Neuronal stem cell (in vitro differentiated cells): Measurements from ENCODE around the gene CYTH1.
A peak's percentile ranks its signal among the peaks of the same experiment; 100 is the strongest.

Experiments
- DNase-seq: peaks from one replicate; pipeline ENCODE4 v3.0.0-alpha.2; 2013; ENCODE audit warnings: low spot score
- H2AFZ ChIP-seq: one replicate; pipeline ENCODE4 v1.6.1; 2013; ENCODE audit warnings: mild to moderate bottlenecking, low read length, inconsistent platforms
- H2AK5ac ChIP-seq: 2 replicates; pipeline ENCODE4 v1.6.1; 2013; ENCODE audit warnings: low read depth, mild to moderate bottlenecking, inconsistent platforms, low read length, moderate library complexity, mixed read lengths
- H2BK120ac ChIP-seq: 2 replicates; pipeline ENCODE4 v1.6.1; 2013; ENCODE audit warnings: low read depth, mild to moderate bottlenecking, inconsistent platforms, low read length, moderate library complexity, mixed read lengths
- H2BK12ac ChIP-seq: one replicate; pipeline ENCODE4 v1.6.1; 2013; ENCODE audit warnings: low read length, inconsistent platforms
- H2BK15ac ChIP-seq: 2 replicates; pipeline ENCODE4 v1.6.1; 2013; ENCODE audit warnings: mild to moderate bottlenecking, low read length, inconsistent platforms, mixed read lengths
- H2BK5ac ChIP-seq: one replicate; pipeline ENCODE4 v1.6.1; 2013; ENCODE audit warnings: inconsistent platforms, mild to moderate bottlenecking, low read length, moderate library complexity
- H3K14ac ChIP-seq: one replicate; pipeline ENCODE4 v1.6.1; 2013; ENCODE audit warnings: low read length, inconsistent platforms
- H3K18ac ChIP-seq: 2 replicates; pipeline ENCODE4 v1.6.1; 2013; ENCODE audit warnings: low read length, inconsistent platforms
- H3K23ac ChIP-seq: 2 replicates; pipeline ENCODE4 v1.6.1; 2013; ENCODE audit warnings: low read depth, mild to moderate bottlenecking, mixed read lengths, low read length, inconsistent platforms; ENCODE audit not compliant: poor library complexity
- H3K27ac ChIP-seq: replicated peaks from 3 replicates; pipeline ENCODE4 v1.5.1; 2013; ENCODE audit warnings: low read length, inconsistent platforms
- H3K27me3 ChIP-seq, 3 experiments: 2 replicates each; pipeline ENCODE4 v1.6.1; 2013; ENCODE audit warnings: low read length in 3 of 3, mild to moderate bottlenecking in 2 of 3, inconsistent platforms in 1 of 3, low read depth in 1 of 3, mixed read lengths in 1 of 3, moderate library complexity in 1 of 3; ENCODE audit not compliant: control insufficient read depth in 3 of 3, insufficient read depth in 3 of 3
- H3K36me3 ChIP-seq, 2 donors: replicated peaks in 1 of 2; 2 replicates each; pipeline ENCODE4 v1.6.1; 2013; ENCODE audit warnings: low read length in 2 of 2; ENCODE audit not compliant: control insufficient read depth in 2 of 2, insufficient read depth in 2 of 2
- H3K4ac ChIP-seq: 2 replicates; pipeline ENCODE4 v1.6.1; 2013; ENCODE audit warnings: inconsistent platforms, mild to moderate bottlenecking, low read length, moderate library complexity
- H3K4me1 ChIP-seq, 2 donors: 1 replicate in 1 of 2; 2 replicates in 1 of 2; pipeline ENCODE4 v1.6.1; 2013; ENCODE audit warnings: low read length in 2 of 2, low read depth in 1 of 2; ENCODE audit not compliant: control insufficient read depth in 2 of 2, insufficient read depth in 1 of 2
- H3K4me2 ChIP-seq: one replicate; pipeline ENCODE4 v1.6.1; 2013; ENCODE audit warnings: mild to moderate bottlenecking, low read length, inconsistent platforms; ENCODE audit not compliant: insufficient read depth, poor library complexity, severe bottlenecking
- H3K4me3 ChIP-seq, 2 donors: 2 replicates each; pipeline ENCODE4 v1.5.1; 2013; ENCODE audit warnings: low read length in 2 of 2, mild to moderate bottlenecking in 2 of 2, inconsistent platforms in 1 of 2, moderate library complexity in 1 of 2
- H3K79me1 ChIP-seq: one replicate; pipeline ENCODE4 v1.6.1; 2013; ENCODE audit warnings: low read depth, mild to moderate bottlenecking, inconsistent platforms, low read length, moderate library complexity
- H3K9ac ChIP-seq: one replicate; pipeline ENCODE4 v1.6.1; 2013; ENCODE audit warnings: mild to moderate bottlenecking, low read depth, low read length, inconsistent platforms; ENCODE audit not compliant: poor library complexity
- H3K9me3 ChIP-seq, 2 donors: replicated peaks in 1 of 2; 2 replicates each; pipeline versions ENCODE3 to v1.6.1; 2013; ENCODE audit warnings: low read length in 2 of 2, mild to moderate bottlenecking in 2 of 2, inconsistent platforms in 1 of 2, low read depth in 1 of 2, mixed read lengths in 1 of 2, moderate library complexity in 1 of 2; ENCODE audit not compliant: control insufficient read depth in 2 of 2, insufficient read depth in 1 of 2
- H4K8ac ChIP-seq: one replicate; pipeline ENCODE4 v1.6.1; 2013; ENCODE audit warnings: low read depth, mild to moderate bottlenecking, inconsistent platforms, low read length, moderate library complexity
- H4K91ac ChIP-seq: one replicate; pipeline ENCODE4 v1.6.1; 2013; ENCODE audit warnings: low read length, low read depth, mild to moderate bottlenecking, inconsistent platforms; ENCODE audit not compliant: poor library complexity
- whole genome bisulfite sequencing, 2 donors: extraction: QIAGEN DNeasy Blood & Tissue Kit; methylation state at CpG; one replicate each; pipeline ENCODE4 v1.1.7; 2013; ENCODE audit warnings: missing lambda C conversion rate in 2 of 2, mixed read lengths in 1 of 2; ENCODE audit not compliant: insufficient read length in 2 of 2, insufficient replicate concordance in 1 of 2; ENCODE audit errors: extremely low coverage in 2 of 2; 5-methylcytosine and 5-hydroxymethylcytosine counted together

CYTH1 gene

GRCh38 chr17:78784352-78784751 is 2.3 kb upstream of the CYTH1 start:
- Histone ChIP-seq H2AK5ac (no peak overlapping the region), H2BK12ac (no peak overlapping the region), H3K36me3 (no peaks in the 10 kb centered on the region), H3K9me3 (peaks cover 0 to 3% of the 10 kb centered on the region in 2 donors), H3K27ac (no peak overlapping the region), H3K4me1 (peaks cover 3 to 11% of the 10 kb centered on the region in 2 donors), H3K9ac (no peak overlapping the region), H3K4me2 (no peak overlapping the region), H4K91ac (no peak overlapping the region), H3K4ac (no peak overlapping the region), H3K27me3 (no peaks in the 10 kb centered on the region), H2BK15ac (no peak overlapping the region), H3K18ac (no peak overlapping the region), H2BK120ac (no peak overlapping the region), H3K14ac (no peak overlapping the region), H3K79me1 (no peaks in the 10 kb centered on the region), H3K4me3 (no peak overlapping the region), H4K8ac (no peak overlapping the region), H2BK5ac (no peak overlapping the region), H2AFZ (no peak overlapping the region), H3K23ac (no peak overlapping the region)
- no peak for DNase-seq
- WGBS, 2 donors, result no CpG with 5 or more reads among the region's 6 CpGs

GRCh38 chr17:78783711-78784324 is 1.7 kb upstream of the CYTH1 start:
- no peak overlapping the region for H3K9ac ChIP-seq
- H3K27me3 ChIP-seq, result no peaks in the 10 kb centered on the region
- no peak overlapping the region for H3K18ac ChIP-seq
- no peak overlapping the region for H3K4ac ChIP-seq
- H3K14ac ChIP-seq, result no peak overlapping the region
- no peak overlapping the region for H3K4me2 ChIP-seq
- no peak overlapping the region for H2BK5ac ChIP-seq
- no peak overlapping the region for H2BK120ac ChIP-seq
- H2BK12ac ChIP-seq, result no peak overlapping the region
- no peak overlapping the region for H2AFZ ChIP-seq
- no peak overlapping the region for H2BK15ac ChIP-seq
- H3K23ac ChIP-seq, result no peak overlapping the region
- no peaks in the 10 kb centered on the region for H3K36me3 ChIP-seq
- H4K91ac ChIP-seq, result no peak overlapping the region
- H3K4me1 ChIP-seq, result peaks cover 3 to 11% of the 10 kb centered on the region in 2 donors
- H3K79me1 ChIP-seq, result no peaks in the 10 kb centered on the region
- H3K27ac ChIP-seq, result no peak overlapping the region
- no peak overlapping the region for H3K4me3 ChIP-seq
- peaks cover 0 to 3% of the 10 kb centered on the region in 2 donors for H3K9me3 ChIP-seq
- no peak for DNase-seq
- no peak overlapping the region for H4K8ac ChIP-seq
- WGBS, 2 donors, result no CpG with 5 or more reads among the region's 7 CpGs
- no peak overlapping the region for H2AK5ac ChIP-seq

GRCh38 chr17:78781104-78781892 is 775 bp downstream of the CYTH1 start:
- no CpG with 5 or more reads among the region's 68 CpGs for WGBS, 2 donors
- no peaks in the 10 kb centered on the region for H3K79me1 ChIP-seq
- H2BK5ac ChIP-seq, result peak overlapping the region; percentile 39
- H3K23ac ChIP-seq, result peak overlapping the region; percentile 55
- H4K91ac ChIP-seq, result no peak overlapping the region
- peaks cover 3 to 11% of the 10 kb centered on the region in 2 donors for H3K4me1 ChIP-seq
- no peak overlapping the region for H3K27ac ChIP-seq
- peak overlapping the region; percentile 94 for H3K18ac ChIP-seq
- H2BK120ac ChIP-seq, result peak overlapping the region; percentile 72
- H3K14ac ChIP-seq, result peak overlapping the region; percentile 89
- no peak overlapping the region for H3K4ac ChIP-seq
- peak overlapping the region; percentile 49 for H2BK15ac ChIP-seq
- no peak overlapping the region for H2BK12ac ChIP-seq
- peak overlapping the region; percentile 86 for H3K4me2 ChIP-seq
- H3K36me3 ChIP-seq, result no peaks in the 10 kb centered on the region
- no peak overlapping the region for H4K8ac ChIP-seq
- H3K9ac ChIP-seq, result peak overlapping the region; percentile 91
- peak; percentile 30 for DNase-seq
- no peaks in the 10 kb centered on the region for H3K9me3 ChIP-seq
- H3K27me3 ChIP-seq, result no peaks in the 10 kb centered on the region
- peak overlapping the region; percentile 93 for H2AFZ ChIP-seq
- peak overlapping the region; percentile 43 for H2AK5ac ChIP-seq
- H3K4me3 ChIP-seq, result peak overlapping the region; percentile 93 to 100

- Histone ChIP-seq H3K23ac (no peak overlapping the region), H2BK5ac (no peak overlapping the region), H3K18ac (no peak overlapping the region), H3K4me3 (peak overlapping the region in 1 of 2 donors; percentile 6), H3K4ac (no peak overlapping the region), H3K27ac (no peak overlapping the region), H2BK15ac (no peak overlapping the region), H3K4me1 (peaks cover 3 to 11% of the 10 kb centered on the region in 2 donors), H3K4me2 (no peak overlapping the region), H2AFZ (no peak overlapping the region), H2AK5ac (no peak overlapping the region), H3K9ac (no peak overlapping the region), H4K91ac (no peak overlapping the region), H4K8ac (no peak overlapping the region), H3K27me3 (no peaks in the 10 kb centered on the region), H3K79me1 (no peaks in the 10 kb centered on the region), H3K36me3 (no peaks in the 10 kb centered on the region), H3K9me3 (no peaks in the 10 kb centered on the region), H2BK120ac (no peak overlapping the region), H3K14ac (no peak overlapping the region), H2BK12ac (no peak overlapping the region)
- no CpG with 5 or more reads among the region's 6 CpGs for WGBS, 2 donors
- no peak for DNase-seq
Measured at GRCh38 chr17:78780335-78780734, 1.7 kb downstream of the CYTH1 start.
